Neural progenitor cell (in vitro differentiated cells): ENCODE measurements around the gene OGFOD2. TPM values are rescaled to one million over a fixed set of nuclear protein-coding genes. Genes with fewer than 3 reads are reported as not detected.

Experiments used
- DNase-seq: peaks from one replicate; pipeline ENCODE4 v3.0.0-alpha.2; 2016; ENCODE audit warnings: low spot score
- H2AFZ ChIP-seq: fragments of 200-600 bp; sonication (generic); replicated peaks from 2 replicates; pipeline ENCODE4 v1.6.1; 2016; ENCODE audit warnings: antibody characterized with exemption
- H3F3A ChIP-seq: fragments of 200-600 bp; sonication (generic); 2 replicates; pipeline ENCODE4 v1.6.1; 2016; ENCODE audit warnings: antibody characterized with exemption, low read depth
- H3K27ac ChIP-seq: fragments of 200-600 bp; sonication (generic); 2 replicates; pipeline ENCODE4 v1.5.1; 2016; ENCODE audit warnings: mild to moderate bottlenecking
- H3K27me3 ChIP-seq: fragments of 200-600 bp; sonication (generic); 2 replicates; pipeline ENCODE4 v1.6.1; 2016; ENCODE audit warnings: mild to moderate bottlenecking, moderate library complexity
- H3K36me3 ChIP-seq: fragments of 200-600 bp; sonication (generic); 2 replicates; pipeline ENCODE4 v1.5.1; 2016
- H3K4me1 ChIP-seq: fragments of 200-600 bp; sonication (generic); 2 replicates; pipeline ENCODE4 v1.6.1; 2016; ENCODE audit warnings: mixed run types
- H3K4me2 ChIP-seq: fragments of 200-600 bp; sonication (generic); 2 replicates; pipeline ENCODE4 v1.6.1; 2016
- H3K4me3 ChIP-seq: fragments of 200-600 bp; sonication (generic); 2 replicates; pipeline ENCODE4 v1.5.1; 2016
- H3K79me2 ChIP-seq: fragments of 200-600 bp; sonication (generic); 2 replicates; pipeline ENCODE4 v1.6.1; 2016; ENCODE audit warnings: low read depth
- H3K9ac ChIP-seq: fragments of 200-600 bp; sonication (generic); 2 replicates; pipeline ENCODE4 v1.6.1; 2016
- H3K9me3 ChIP-seq: fragments of 200-600 bp; sonication (generic); 2 replicates; pipeline ENCODE4 v1.5.1; 2016; ENCODE audit warnings: low read depth
- H4K20me1 ChIP-seq: fragments of 200-600 bp; sonication (generic); 2 replicates; pipeline ENCODE4 v1.6.1; 2016; ENCODE audit warnings: low read depth
- H3K27ac Mint-ChIP-seq: 3 replicates; pipeline ENCODE4 v1.8.0; 2021; ENCODE audit warnings: mixed read lengths
- H3K27me3 Mint-ChIP-seq: 2 replicates; pipeline ENCODE4 v1.8.0; 2022; ENCODE audit warnings: low read depth, mild to moderate bottlenecking, inconsistent platforms, moderate library complexity, mixed read lengths; ENCODE audit not compliant: insufficient read depth
- H3K36me3 Mint-ChIP-seq: 3 replicates; pipeline ENCODE4 v1.8.0; 2021; ENCODE audit warnings: mixed read lengths
- H3K4me1 Mint-ChIP-seq: 3 replicates; pipeline ENCODE4 v1.8.0; 2021; ENCODE audit warnings: mixed read lengths
- H3K4me3 Mint-ChIP-seq: 3 replicates; pipeline ENCODE4 v1.8.0; 2021; ENCODE audit warnings: mild to moderate bottlenecking, moderate library complexity, mixed read lengths
- H3K9me3 Mint-ChIP-seq: 3 replicates; pipeline ENCODE4 v1.8.0; 2020; ENCODE audit warnings: mixed read lengths
- CTCF ChIP-seq: fragments of 200-600 bp; sonication (generic); IDR thresholded peaks from 2 replicates; pipeline ENCODE4 v1.5.1; 2017; ENCODE audit warnings: antibody characterized with exemption, mild to moderate bottlenecking
- EZH2 ChIP-seq: fragments of 200-600 bp; sonication (generic); IDR thresholded peaks from 2 replicates; pipeline ENCODE4 v1.6.1; 2017; ENCODE audit warnings: antibody characterized with exemption, mild to moderate bottlenecking, moderate library complexity
- EZH2phosphoT487 ChIP-seq: fragments of 200-600 bp; sonication (generic); IDR thresholded peaks from 2 replicates; pipeline ENCODE4 v1.6.1; 2017; ENCODE audit warnings: antibody characterized with exemption
- total RNA-seq: library from RNA; depleted of rRNA; stranded (reverse); fragments of >200 nt; gene quantifications from 2 replicates; pipeline ENCODE4 v1.2.3, GENCODE V29; 2015; ENCODE audit warnings: low replicate concordance

The OGFOD2 gene
- total RNA-seq, 1 donor from 2014 or later, result 9.9 TPM

- Histone ChIP-seq H3K79me2 (peaks cover 29% of the 10 kb centered on the region), H2AFZ (peak overlapping the region; percentile 96), H3K27me3 (no peaks in the 10 kb centered on the region), H3F3A (peaks cover 9% of the 10 kb centered on the region), H3K9me3 (no peaks in the 10 kb centered on the region), H3K4me2 (peak overlapping the region; percentile 81), H3K4me3 (peak overlapping the region; percentile 88), H3K4me1 (peaks cover 10% of the 10 kb centered on the region), H4K20me1 (peaks cover under 1% of the 10 kb centered on the region), H3K9ac (peak overlapping the region; percentile 80), H3K27ac (no peak overlapping the region), H3K36me3 (no peaks in the 10 kb centered on the region)
- no peak for DNase-seq
- Mint-ChIP-seq H3K36me3 (peaks cover 2% of the 10 kb centered on the region), H3K9me3 (no peaks in the 10 kb centered on the region), H3K27ac (peak overlapping the region; percentile 57), H3K4me3 (peak overlapping the region; percentile 98), H3K4me1 (peaks cover 25% of the 10 kb centered on the region), H3K27me3 (no peaks in the 10 kb centered on the region)
- TF ChIP-seq EZH2 (no peak), EZH2phosphoT487 (no peak), CTCF (no peak)
Measured at GRCh38 chr12:122975790-122976647, 975 bp downstream of the OGFOD2 start.

GRCh38 chr12:122976648-122976975 is 1.6 kb downstream of the OGFOD2 start:
- H2AFZ ChIP-seq, result no peak overlapping the region
- no peaks in the 10 kb centered on the region for H3K9me3 Mint-ChIP-seq
- H3K27ac Mint-ChIP-seq, result no peak overlapping the region
- DNase-seq, result no peak
- peaks cover 2% of the 10 kb centered on the region for H3K36me3 Mint-ChIP-seq
- no peaks in the 10 kb centered on the region for H3K27me3 ChIP-seq
- peaks cover 9% of the 10 kb centered on the region for H3F3A ChIP-seq
- H3K9me3 ChIP-seq, result no peaks in the 10 kb centered on the region
- peaks cover 12% of the 10 kb centered on the region for H3K4me1 ChIP-seq
- H3K4me3 ChIP-seq, result no peak overlapping the region
- peaks cover 27% of the 10 kb centered on the region for H3K4me1 Mint-ChIP-seq
- H3K27ac ChIP-seq, result no peak overlapping the region
- TF ChIP-seq CTCF, result no peak
- H3K4me3 Mint-ChIP-seq, result peak overlapping the region; percentile 98
- H3K27me3 Mint-ChIP-seq, result no peaks in the 10 kb centered on the region
- H3K79me2 ChIP-seq, result peaks cover 35% of the 10 kb centered on the region
- no peak overlapping the region for H3K9ac ChIP-seq
- no peaks in the 10 kb centered on the region for H3K36me3 ChIP-seq
- no peak overlapping the region for H3K4me2 ChIP-seq
- peaks cover 6% of the 10 kb centered on the region for H4K20me1 ChIP-seq

GRCh38 chr12:122977153-122977552 is 2.1 kb downstream of the OGFOD2 start:
- no peak for DNase-seq
- Histone ChIP-seq H3K27ac (no peak overlapping the region), H3K4me3 (no peak overlapping the region), H3K4me1 (peaks cover 18% of the 10 kb centered on the region), H3K9me3 (no peaks in the 10 kb centered on the region), H3K9ac (no peak overlapping the region), H3K27me3 (no peaks in the 10 kb centered on the region), H2AFZ (no peak overlapping the region), H4K20me1 (peaks cover 12% of the 10 kb centered on the region), H3K4me2 (no peak overlapping the region), H3K36me3 (no peaks in the 10 kb centered on the region), H3F3A (peaks cover 9% of the 10 kb centered on the region), H3K79me2 (peaks cover 40% of the 10 kb centered on the region)
- TF ChIP-seq CTCF (no peak), EZH2 (no peak), EZH2phosphoT487 (no peak)
- Mint-ChIP-seq H3K27me3 (no peaks in the 10 kb centered on the region), H3K36me3 (peaks cover 2% of the 10 kb centered on the region), H3K27ac (no peak overlapping the region), H3K9me3 (no peaks in the 10 kb centered on the region), H3K4me3 (peak overlapping the region; percentile 98), H3K4me1 (peaks cover 31% of the 10 kb centered on the region)
